ENCODE data around the gene ABLIM1.

ABLIM1 gene

GRCh38 chr10:114681542-114681941 lies 23.5 kb upstream of the ABLIM1 start:
- no peaks in the 10 kb centered on the region for H3K36me3 ChIP-seq (replicated peaks; ENCODE audit: low read depth, low read length)
- H4K20me1 ChIP-seq (ENCODE audit: insufficient read depth, low read length): no peaks in the 10 kb centered on the region
- H3K4me1 ChIP-seq (ENCODE audit: low read length): no peaks in the 10 kb centered on the region
- no peak overlapping the region for H3K4me2 ChIP-seq (ENCODE audit: low read length)
- peaks cover 6% of the 10 kb centered on the region; the same call in 1 of the 2 replicates for H3K27me3 ChIP-seq (ENCODE audit: low read depth, low read length)
- H3K4me3 ChIP-seq (ENCODE audit: low read length): no peak overlapping the region
- H3K27ac ChIP-seq (ENCODE audit: low read length): no peak overlapping the region
- TF ChIP-seq EZH2phosphoT487 (IDR thresholded peaks at IDR 0.05; ENCODE audit: low read depth) (no peak), CTCF (IDR thresholded peaks at IDR 0.05; ENCODE audit: low read depth, low read length) (no peak)
- H3K9me3 ChIP-seq (ENCODE audit: insufficient read depth, low read length): no peaks in the 10 kb centered on the region
- H2AFZ ChIP-seq (ENCODE audit: low read depth, low read length): no peak overlapping the region
- H3K79me2 ChIP-seq (ENCODE audit: low read length): no peaks in the 10 kb centered on the region
- H3K9ac ChIP-seq (ENCODE audit: low read length): no peak overlapping the region

GRCh38 chr10:114680543-114681117 lies 22.6 kb upstream of the ABLIM1 start:
- Histone ChIP-seq H3K27me3 (ENCODE audit: low read depth, low read length) (peaks cover 6% of the 10 kb centered on the region; the same call in 1 of the 2 replicates), H3K27ac (ENCODE audit: low read length) (no peak overlapping the region), H3K4me1 (ENCODE audit: low read length) (no peaks in the 10 kb centered on the region), H3K4me2 (ENCODE audit: low read length) (no peak overlapping the region), H2AFZ (ENCODE audit: low read depth, low read length) (no peak overlapping the region), H4K20me1 (ENCODE audit: insufficient read depth, low read length) (no peaks in the 10 kb centered on the region), H3K36me3 (replicated peaks; ENCODE audit: low read depth, low read length) (no peaks in the 10 kb centered on the region), H3K9ac (ENCODE audit: low read length) (no peak overlapping the region), H3K79me2 (ENCODE audit: low read length) (no peaks in the 10 kb centered on the region), H3K4me3 (ENCODE audit: low read length) (no peak overlapping the region), H3K9me3 (ENCODE audit: insufficient read depth, low read length) (no peaks in the 10 kb centered on the region)
- TF ChIP-seq EZH2phosphoT487 (IDR thresholded peaks at IDR 0.05; ENCODE audit: low read depth): no peak
- no peak for TF ChIP-seq CTCF (IDR thresholded peaks at IDR 0.05; ENCODE audit: low read depth, low read length)

- Histone ChIP-seq H3K27ac (ENCODE audit: low read length) (no peak overlapping the region), H3K4me1 (ENCODE audit: low read length) (no peaks in the 10 kb centered on the region), H3K4me3 (ENCODE audit: low read length) (no peak overlapping the region), H3K9me3 (ENCODE audit: insufficient read depth, low read length) (no peaks in the 10 kb centered on the region), H3K79me2 (ENCODE audit: low read length) (no peaks in the 10 kb centered on the region), H3K27me3 (ENCODE audit: low read depth, low read length) (peaks cover 6% of the 10 kb centered on the region; the same call in 1 of the 2 replicates), H4K20me1 (ENCODE audit: insufficient read depth, low read length) (no peaks in the 10 kb centered on the region), H3K36me3 (replicated peaks; ENCODE audit: low read depth, low read length) (no peaks in the 10 kb centered on the region), H3K9ac (ENCODE audit: low read length) (no peak overlapping the region), H3K4me2 (ENCODE audit: low read length) (no peak overlapping the region), H2AFZ (ENCODE audit: low read depth, low read length) (no peak overlapping the region)
- TF ChIP-seq EZH2phosphoT487 (IDR thresholded peaks at IDR 0.05; ENCODE audit: low read depth) (no peak), CTCF (IDR thresholded peaks at IDR 0.05; ENCODE audit: low read depth, low read length) (no peak)
Measured at GRCh38 chr10:114679552-114679951, 21.5 kb upstream of the ABLIM1 start.

- no peaks in the 10 kb centered on the region for H3K36me3 ChIP-seq (replicated peaks; ENCODE audit: low read depth, low read length)
- H4K20me1 ChIP-seq (ENCODE audit: insufficient read depth, low read length): no peaks in the 10 kb centered on the region
- H3K27me3 ChIP-seq (ENCODE audit: low read depth, low read length): peaks cover 6% of the 10 kb centered on the region; the same call in 1 of the 2 replicates
- no peak overlapping the region for H3K9ac ChIP-seq (ENCODE audit: low read length)
- no peak overlapping the region for H3K4me2 ChIP-seq (ENCODE audit: low read length)
- no peak overlapping the region for H3K4me3 ChIP-seq (ENCODE audit: low read length)
- TF ChIP-seq EZH2phosphoT487 (IDR thresholded peaks at IDR 0.05; ENCODE audit: low read depth): no peak
- no peak for TF ChIP-seq CTCF (IDR thresholded peaks at IDR 0.05; ENCODE audit: low read depth, low read length)
- no peak overlapping the region for H3K27ac ChIP-seq (ENCODE audit: low read length)
- no peak overlapping the region for H2AFZ ChIP-seq (ENCODE audit: low read depth, low read length)
- H3K79me2 ChIP-seq (ENCODE audit: low read length): no peaks in the 10 kb centered on the region
- H3K9me3 ChIP-seq (ENCODE audit: insufficient read depth, low read length): no peaks in the 10 kb centered on the region
- H3K4me1 ChIP-seq (ENCODE audit: low read length): no peaks in the 10 kb centered on the region
Measured at GRCh38 chr10:114678820-114679219, 20.7 kb upstream of the ABLIM1 start.
